HG02763 (cell line): Measurements from ENCODE around the gene BRPF1.

Experiments used
- ATAC-seq: cut with Tn5 transposase; IDR thresholded peaks from one replicate; pipeline ENCODE4 v1.9.1; 2021; ENCODE audit warnings: mild to moderate bottlenecking, moderate library complexity; ENCODE audit not compliant: unreplicated experiment

The BRPF1 gene

DNA sequence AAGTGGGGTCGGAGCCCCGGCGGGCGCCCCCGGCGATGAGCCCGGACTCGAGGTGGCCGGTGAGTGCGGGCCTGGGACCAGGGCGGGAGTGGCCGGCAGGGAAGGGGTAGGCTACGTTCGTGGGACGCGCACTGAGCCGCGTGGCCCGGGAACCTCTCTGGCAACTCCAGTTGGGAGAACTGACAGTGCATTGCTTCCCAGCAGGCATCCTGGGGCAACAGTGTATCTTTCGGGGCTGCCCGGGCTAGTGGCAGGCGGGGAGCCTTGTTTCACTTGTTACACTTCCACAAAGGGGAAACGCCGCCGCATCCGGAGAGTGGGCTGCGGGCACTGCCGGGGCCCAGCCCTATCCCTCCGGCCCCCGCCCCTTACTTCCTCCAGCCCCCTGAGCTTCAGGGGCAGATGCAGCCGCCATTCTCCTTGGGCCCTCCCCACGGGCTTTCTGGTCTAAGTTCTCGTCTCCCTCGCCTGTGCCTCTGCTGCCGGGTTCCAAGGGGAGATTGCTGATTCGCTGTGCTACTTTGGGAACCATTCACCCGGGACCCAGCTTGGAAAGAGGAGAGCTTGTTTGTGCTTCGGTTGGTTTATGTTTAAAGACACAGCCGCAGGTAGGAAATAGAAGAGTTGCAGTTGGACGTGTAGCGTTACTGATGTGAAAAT lies 675 bp downstream of the BRPF1 start:
- ATAC-seq, result peak; percentile 3

DNA sequence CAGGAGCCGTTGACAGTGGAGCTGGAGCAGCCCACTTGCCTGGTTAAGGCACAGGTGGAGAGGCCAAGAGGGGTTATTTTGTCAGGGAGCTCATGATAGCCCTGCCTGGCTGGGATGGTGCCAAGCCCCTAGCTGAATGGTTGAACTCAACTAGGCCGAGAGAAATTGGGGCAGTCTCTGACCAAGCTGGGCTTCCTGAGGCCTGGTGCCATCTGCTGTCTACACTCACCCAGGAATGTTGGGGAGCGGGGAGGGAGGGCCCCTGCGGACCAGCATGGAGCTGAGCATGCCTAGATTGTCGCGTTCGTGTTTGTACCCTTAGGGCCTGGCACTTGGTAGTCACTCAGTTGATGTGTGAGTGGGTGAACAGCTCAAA lies 1.2 kb downstream of the BRPF1 start:
- ATAC-seq, result no peak

DNA sequence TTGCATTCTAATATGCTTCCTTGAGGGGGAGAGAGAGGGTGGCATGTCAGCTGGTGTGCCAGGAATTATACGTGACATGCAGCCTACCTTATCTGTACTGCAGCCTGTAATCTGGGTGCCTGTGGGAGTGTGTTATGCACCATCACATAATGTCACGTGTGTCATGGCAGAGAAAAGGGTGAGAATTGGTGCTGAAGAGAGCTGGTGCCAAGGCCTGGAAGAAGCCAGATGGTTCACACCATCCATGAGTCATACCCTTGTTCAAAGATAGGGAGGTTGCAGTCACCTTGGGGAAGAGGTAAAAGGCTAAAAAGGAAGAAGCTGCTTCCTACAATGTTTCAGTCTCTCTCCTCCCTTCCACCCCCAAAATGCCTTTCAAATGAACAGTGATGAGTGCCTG lies 5.3 kb downstream of the BRPF1 start:
- ATAC-seq, result no peak

DNA sequence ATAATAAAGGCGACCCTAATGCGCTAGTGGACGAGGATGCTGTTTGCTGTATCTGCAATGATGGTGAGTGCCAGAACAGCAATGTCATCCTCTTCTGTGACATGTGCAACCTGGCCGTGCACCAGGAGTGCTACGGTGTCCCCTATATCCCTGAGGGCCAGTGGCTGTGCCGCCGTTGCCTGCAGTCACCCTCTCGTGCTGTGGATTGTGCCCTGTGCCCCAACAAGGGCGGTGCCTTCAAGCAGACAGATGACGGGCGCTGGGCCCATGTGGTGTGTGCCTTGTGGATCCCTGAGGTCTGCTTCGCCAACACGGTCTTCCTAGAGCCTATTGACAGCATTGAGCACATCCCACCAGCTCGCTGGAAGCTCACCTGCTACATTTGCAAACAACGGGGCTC lies 7.6 kb downstream of the BRPF1 start:
- ATAC-seq, result no peak

DNA sequence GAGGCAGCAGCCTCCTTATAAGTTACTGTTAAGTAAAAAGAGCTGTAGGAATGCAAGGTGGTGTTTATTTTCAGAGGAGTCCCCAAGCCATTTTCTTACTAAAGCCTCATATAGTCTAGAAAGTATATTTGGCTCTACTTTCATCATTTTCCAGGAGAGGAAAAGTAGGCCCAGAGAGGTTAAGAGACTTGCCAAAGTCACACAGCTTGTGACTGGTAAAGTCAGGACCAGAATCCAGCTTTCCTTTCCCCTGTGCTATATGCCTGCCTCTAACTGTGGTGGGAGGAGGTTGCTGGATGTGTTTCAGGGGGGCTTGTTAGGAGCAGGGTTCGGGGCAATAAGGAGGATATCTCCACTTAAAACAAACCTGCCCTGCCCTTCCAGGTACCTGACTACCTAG lies 11.0 kb downstream of the BRPF1 start:
- ATAC-seq, result no peak

DNA sequence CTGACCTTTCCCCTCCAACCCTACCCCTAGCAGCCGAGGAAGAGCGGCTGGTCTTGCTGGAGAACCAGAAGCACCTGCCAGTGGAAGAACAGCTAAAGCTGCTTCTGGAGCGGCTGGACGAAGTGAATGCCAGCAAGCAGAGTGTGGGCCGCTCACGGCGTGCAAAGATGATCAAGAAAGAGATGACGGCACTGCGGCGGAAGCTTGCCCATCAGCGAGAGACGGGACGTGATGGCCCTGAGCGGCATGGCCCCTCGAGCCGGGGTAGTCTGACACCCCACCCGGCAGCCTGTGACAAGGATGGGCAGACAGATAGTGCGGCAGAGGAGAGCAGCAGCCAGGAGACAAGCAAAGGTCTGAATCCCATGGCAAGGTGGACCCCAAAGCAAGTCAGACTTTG lies 12.0 kb downstream of the BRPF1 start:
- no peak for ATAC-seq

DNA sequence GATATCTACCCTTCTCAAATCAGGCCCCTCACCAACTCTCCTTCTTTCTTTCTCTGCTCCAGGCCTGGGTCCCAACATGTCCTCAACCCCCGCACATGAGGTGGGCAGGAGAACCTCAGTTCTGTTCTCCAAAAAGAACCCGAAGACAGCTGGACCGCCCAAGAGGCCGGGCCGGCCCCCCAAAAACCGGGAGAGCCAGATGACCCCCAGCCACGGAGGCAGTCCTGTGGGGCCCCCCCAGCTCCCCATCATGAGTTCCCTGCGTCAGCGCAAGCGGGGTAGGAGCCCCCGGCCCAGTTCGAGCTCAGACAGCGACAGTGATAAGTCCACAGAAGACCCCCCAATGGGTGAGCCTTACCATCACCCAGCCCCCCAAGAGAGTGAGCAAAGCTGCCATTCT lies 12.6 kb downstream of the BRPF1 start:
- no peak for ATAC-seq

DNA sequence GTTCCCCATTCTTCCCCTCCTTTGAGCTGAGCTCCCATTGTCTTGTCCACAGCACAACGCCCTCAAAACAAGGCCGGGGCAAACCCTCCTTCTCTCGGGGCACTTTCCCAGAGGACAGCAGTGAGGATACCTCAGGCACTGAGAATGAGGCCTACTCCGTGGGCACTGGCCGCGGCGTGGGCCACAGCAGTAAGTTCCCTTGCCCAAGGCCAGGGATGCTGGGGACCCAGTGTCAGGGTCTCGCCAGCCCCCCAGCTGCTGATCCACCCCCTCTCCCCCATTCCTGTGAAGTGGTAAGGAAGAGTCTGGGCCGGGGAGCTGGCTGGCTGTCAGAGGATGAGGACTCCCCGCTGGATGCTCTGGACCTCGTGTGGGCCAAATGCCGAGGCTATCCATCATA lies 14.0 kb downstream of the BRPF1 start:
- no peak for ATAC-seq

DNA sequence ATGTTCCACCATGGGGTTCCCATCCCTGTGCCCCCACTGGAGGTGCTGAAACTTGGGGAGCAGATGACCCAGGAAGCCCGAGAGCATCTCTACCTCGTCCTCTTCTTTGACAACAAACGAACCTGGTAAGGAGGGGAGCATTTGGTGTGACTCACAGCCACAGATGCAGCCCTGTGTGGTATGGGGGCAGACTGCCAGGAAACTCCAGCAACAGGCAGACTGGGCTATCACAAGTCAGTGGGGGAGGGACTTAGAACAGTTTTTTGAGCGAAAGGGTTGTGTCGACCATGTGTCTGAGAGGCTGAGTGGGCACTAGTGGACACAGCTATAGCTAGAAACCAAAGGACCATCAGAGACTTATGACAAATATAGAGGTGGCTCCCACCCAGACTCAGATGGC lies 14.8 kb downstream of the BRPF1 start:
- no peak for ATAC-seq

DNA sequence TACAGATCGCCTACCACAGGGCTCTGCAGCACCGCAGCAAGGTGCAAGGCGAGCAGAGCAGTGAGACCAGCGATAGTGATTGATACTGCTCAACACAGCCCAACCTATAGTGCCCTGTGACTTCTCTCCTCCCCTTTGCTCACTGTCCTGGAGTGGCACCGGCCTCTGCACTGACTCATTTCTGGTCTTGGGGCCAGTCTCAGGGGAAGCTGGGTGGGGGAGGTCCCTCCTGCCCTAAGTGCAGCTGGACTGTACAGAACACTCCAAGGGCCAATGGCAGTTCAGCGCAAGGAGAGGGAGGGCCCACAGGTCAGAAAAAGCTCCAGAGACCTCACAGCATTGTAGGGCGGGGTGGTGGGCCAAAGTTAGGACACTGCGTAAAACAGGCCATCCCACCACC lies 15.7 kb downstream of the BRPF1 start:
- no peak for ATAC-seq

DNA sequence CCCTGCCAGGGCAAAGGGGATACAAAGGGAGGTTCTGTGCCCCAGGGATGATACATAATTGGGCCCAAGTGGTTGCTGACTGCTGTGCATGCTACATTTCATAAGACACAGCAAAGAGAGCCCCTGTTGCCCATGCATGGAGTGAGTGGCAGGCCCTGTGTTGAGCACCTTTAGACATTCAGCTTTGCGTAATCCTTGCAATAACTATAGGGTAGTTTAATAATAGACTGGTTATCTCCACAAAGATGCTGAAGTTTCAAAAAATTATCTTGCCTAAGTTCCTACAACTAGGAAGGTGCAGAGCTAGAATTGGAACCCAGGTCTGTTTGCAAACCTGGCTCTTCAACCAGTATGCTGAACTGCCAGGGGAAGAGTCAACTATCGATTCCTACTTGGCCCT lies 16.5 kb downstream of the BRPF1 start:
- no peak for ATAC-seq

DNA sequence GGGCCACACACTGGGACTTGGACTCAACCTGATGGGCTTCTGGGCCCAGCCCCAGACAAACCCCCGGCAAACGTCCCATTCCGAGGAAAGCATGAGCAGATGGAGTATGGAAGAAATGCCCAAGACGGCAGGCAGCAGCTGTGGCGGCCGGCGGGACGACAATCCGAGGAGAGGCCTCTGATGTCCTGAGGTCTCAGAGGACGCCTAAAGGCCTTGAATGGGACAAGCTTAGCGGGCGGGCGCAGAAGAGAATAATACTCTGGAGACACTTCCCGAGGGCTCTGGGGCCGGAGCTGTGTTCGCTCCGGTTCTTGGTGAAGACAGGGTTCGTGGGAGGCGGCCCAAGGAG lies 17.7 kb downstream of the BRPF1 start:
- no peak for ATAC-seq

DNA sequence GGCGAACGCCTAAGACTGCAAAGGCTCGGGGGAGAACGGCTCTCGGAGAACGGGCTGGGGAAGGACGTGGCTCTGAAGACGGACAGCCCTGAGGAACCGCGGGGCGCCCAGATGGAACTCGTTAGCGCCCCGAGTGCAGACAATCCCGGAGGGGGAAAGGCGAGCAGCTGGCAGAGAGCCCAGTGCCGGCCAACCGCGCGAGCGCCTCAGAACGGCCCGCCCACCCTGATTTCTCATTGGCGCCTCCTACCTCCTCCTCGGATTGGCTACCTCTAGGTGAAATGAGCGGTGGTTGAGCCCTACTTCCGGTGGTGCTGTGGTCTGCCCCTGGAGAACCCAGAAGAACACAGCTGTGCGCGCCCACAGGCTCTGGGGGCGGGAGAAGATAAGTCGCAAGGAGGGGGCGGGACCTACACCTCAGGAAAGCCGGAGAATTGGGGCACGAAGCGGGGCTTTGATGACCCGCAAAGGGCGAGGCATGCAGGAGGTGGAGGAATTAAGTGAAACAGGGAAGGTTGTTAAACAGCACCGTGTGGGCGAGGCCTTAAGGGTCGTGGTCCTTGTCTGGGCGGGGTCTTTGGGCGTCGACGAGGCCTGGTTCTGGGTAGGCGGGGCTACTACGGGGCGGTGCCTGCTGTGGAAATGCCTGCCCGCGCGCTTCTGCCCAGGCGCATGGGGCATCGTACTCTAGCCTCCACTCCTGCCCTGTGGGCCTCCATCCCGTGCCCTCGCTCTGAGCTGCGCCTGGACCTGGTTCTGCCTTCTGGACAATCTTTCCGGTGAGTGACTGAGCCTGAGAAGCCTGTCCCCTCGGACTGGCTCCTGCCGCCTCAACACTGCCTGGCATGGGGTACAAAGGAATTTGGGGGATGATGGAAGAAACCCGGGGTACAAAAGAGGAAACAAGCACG lies 18.4 kb downstream of the BRPF1 start, which contains the start of gene OGG1:
OGG1 (plus strand) TSS at position 308 of the 911 bp plus-strand sequence; CDS start at position 643, 335 bp downstream.
- ATAC-seq, result peak; percentile 90

DNA sequence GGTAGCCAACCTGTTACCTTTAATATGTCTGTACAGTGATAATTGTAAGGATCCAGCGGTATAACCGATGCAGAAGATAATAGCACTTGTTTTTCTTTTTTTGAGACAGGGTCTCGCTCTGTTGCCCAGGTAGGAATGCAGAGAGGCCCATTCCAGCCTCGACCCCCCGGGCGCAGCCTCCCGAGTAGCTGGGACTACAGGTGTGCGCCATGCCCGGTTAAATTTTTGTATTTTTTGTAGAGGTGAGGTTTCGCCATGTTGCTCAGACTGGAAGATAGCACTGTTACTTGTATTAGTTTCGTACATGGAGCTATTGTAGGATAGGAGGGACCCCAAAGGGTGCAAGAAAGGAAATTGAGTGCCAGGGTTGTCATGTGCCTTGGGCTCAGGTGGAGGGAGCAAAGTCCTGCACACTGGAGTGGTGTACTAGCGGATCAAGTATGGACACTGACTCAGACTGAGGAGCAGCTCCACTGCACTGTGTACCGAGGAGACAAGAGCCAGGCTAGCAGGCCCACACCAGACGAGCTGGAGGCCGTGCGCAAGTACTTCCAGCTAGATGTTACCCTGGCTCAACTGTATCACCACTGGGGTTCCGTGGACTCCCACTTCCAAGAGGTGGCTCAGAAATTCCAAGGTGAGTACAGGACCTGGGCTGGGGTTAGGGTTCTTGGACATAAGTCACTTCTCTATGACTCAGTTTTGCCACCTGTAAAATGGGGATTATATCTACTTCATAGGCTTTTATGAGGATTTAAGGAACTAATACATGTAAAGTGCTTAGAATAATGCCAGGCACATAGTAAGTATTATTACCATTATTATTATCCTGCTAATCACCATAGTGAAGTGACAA lies 19.2 kb downstream of the BRPF1 start:
- ATAC-seq, result no peak

DNA sequence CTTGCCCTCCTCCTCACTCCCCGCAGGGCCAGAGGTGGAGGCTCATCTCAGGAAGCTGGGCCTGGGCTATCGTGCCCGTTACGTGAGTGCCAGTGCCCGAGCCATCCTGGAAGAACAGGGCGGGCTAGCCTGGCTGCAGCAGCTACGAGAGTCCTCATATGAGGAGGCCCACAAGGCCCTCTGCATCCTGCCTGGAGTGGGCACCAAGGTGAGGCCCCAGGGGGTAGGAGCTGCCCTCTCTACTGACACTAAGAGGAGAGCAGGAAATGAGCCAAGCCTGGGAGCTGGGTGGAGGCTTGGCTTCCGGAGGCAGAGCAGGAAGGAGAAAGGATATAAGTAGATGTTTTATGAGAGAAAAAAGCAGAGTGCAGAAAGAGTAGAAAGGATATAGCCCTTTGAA lies 23.1 kb downstream of the BRPF1 start:
- ATAC-seq, result no peak

DNA sequence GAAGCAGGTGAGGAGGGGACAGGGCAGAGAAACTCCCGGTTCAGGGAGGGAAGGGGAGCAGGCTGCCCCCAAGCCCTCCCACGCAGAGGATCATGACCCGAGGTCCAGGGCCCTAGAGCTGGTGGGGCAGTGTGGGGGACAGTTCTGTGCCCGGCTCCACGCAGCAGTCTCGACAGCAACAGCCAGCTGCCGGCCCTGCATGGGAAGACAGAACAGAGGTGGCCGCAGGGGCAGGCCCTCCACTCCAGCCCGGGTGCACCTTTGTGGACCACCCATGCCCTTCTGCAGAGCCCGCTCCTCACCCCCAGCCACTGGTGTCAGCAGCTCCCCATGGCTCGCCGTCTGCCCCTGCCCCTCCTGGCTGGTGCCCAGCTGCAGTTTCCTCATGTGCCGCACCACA lies 25.9 kb downstream of the BRPF1 start:
- no peak for ATAC-seq

DNA sequence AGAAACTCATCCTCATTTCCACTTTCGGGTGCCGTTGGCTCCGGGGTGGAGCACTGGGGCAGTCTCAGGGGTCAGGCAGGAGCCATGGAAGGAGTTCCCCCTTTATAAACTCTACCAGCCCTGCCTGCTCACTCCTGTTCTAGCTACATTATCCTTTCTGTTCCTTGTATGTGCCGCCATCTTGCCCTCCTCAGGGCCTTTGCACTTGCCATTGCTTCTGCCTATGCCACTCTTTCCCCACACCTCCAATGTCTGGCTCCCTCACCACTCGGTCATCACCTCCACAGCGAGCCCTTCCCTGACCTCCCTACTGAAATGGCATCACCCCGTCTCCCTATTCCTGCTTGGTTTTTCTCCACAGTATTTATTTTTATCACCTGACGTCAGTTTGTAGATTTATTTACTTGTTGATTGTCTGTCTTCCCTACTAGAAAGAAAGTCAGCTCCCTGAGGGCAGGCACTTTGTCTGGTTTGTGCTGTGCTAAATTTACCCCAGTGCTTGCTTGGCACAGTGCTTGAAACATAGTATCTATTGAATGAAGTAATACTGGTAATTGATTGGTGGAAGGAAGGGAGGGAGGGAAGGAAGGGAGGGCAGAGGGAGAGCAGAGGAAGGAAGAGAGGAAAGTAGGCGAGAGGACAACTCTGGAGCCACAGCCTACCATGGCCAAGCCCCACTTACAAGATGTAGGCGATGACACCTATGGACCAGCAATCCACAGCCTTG lies 29.4 kb downstream of the BRPF1 start:
- ATAC-seq, result no peak

DNA sequence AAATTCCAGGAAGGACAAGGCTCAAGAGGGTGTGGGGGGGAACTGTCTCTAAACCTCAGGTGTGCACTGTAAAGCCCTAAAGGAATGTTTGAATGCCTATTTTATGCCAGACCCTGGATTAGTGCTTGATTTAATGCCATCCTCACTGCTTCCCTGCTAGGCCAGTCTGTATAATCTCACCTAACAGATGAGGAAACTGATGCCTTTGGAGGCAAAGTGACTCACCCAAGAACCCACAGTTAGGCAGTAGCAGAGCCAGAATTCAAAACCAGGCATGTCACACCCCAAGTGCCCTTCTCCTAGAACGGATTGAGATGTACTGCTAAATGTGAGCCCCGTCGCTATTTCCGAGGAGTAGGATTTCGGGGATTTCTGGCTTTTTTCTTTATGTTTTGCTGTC lies 30.4 kb downstream of the BRPF1 start:
- no peak for ATAC-seq

DNA sequence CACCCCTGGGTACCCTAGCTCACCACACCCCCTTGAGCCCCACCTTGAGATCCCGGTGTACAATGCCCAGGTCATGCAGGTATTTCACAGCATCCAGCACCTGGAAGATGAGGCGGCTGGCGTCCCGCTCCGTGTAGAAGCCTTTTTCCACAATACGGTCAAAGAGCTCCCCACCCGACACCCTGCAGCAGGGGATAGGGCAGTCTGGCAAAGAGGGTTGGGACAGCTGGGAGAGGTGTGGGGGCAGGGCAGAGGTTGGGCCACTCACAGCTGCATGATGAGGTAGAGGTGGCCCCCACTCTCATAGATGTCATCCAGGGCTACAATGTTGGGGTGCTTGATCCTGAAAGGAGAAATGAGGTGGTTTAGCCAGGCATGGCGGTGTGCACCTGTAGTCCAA lies 31.3 kb downstream of the BRPF1 start:
- ATAC-seq, result no peak

DNA sequence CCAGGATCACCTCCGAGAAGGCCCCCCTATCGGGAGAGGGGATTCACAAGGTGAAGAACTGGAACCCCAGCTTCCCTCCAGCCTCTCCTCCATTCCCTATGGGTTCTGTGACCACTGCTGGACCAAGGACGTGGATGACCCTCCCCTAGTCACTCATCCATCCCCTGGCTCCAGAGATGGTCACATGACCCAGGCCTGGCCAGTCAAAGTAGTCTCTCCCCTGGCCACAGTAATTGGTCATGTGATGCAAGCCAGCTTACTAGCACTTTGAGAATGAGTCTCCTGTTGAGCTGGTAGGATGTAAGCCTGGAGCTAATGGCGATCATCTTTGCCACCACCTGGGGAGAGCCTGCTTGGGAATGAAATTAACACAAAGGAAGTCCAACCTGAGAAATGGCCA lies 34.3 kb downstream of the BRPF1 start:
- no peak for ATAC-seq

DNA sequence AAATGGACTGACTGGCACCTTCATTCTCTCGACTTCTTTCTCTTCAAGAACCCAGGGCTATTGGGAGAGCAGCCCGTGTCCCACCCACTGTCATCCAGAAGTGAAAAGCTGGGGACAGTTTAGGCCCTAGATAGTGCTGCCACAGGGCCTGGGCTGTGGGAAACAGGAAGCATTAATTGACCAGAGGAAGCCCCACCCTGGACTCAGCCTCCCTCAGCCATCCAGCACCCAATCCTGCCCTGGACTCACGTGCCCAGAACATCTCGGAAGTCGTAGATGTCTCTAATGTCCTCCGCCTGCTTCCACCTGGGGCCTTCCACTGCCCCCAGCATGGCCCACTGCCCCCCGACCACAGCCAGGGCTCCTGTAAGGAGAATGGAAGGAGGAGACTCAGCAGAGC lies 35.9 kb downstream of the BRPF1 start:
- ATAC-seq, result no peak
